Calu3 (cell line): ENCODE data around the gene GALNT17. TPM values are rescaled to one million over a fixed set of nuclear protein-coding genes. Genes with fewer than 3 reads are reported as not detected.

Source experiments
- BruUV-seq: library from RNA; stranded (reverse); fragments of 400-500 nt; replicated peaks from 2 replicates; lab custom pipeline; 2021; lab: Mats Ljungman, UMichigan
- CTCF ChIA-PET: fragments of 300-600 bp; sonication (Branson Sonifier 250); formaldehyde crosslinking; loops from one replicate; lab custom pipeline; 2022; ENCODE audit warnings: antibody characterized with exemption; lab: Charles Lee
- DNase-seq: peaks from one replicate; pipeline ENCODE4 v3.0.0; 2022
- H3K27ac Mint-ChIP-seq: one replicate; pipeline ENCODE4 v1.8.0; 2022; ENCODE audit warnings: mixed read lengths; ENCODE audit not compliant: unreplicated experiment
- H3K27me3 Mint-ChIP-seq: one replicate; pipeline ENCODE4 v1.8.0; 2022; ENCODE audit warnings: mixed read lengths; ENCODE audit not compliant: unreplicated experiment
- H3K36me3 Mint-ChIP-seq: one replicate; pipeline ENCODE4 v1.8.0; 2022; ENCODE audit warnings: mild to moderate bottlenecking, moderate library complexity, mixed read lengths; ENCODE audit not compliant: insufficient read depth, unreplicated experiment
- H3K4me1 Mint-ChIP-seq: one replicate; pipeline ENCODE4 v1.8.0; 2022; ENCODE audit warnings: mild to moderate bottlenecking, low read depth, mixed read lengths; ENCODE audit not compliant: unreplicated experiment
- H3K4me3 Mint-ChIP-seq: one replicate; pipeline ENCODE4 v1.8.0; 2022; ENCODE audit warnings: mild to moderate bottlenecking, low read depth, moderate library complexity, mixed read lengths; ENCODE audit not compliant: unreplicated experiment
- H3K9me3 Mint-ChIP-seq: one replicate; pipeline ENCODE4 v1.8.0; 2022; ENCODE audit warnings: low read depth, mixed read lengths; ENCODE audit not compliant: unreplicated experiment
- intact Hi-C: fragments of 100-400 bp; cut with micrococcal nuclease; formaldehyde crosslinking; loops from one replicate; pipeline ENCODE4 v1.10.0; 2022; ENCODE audit not compliant: unreplicated experiment
- total RNA-seq: library from RNA; stranded (reverse); gene quantifications from 2 replicates; pipeline ENCODE4 v1.2.3, GENCODE V29; 2022
- TF ChIP-seq, protein P1 (sequence below): fragments of 200-600 bp; IDR thresholded peaks from one replicate; pipeline ENCODE4 v1.8.0; 2022; ENCODE audit warnings: antibody characterized with exemption; ENCODE audit not compliant: unreplicated experiment

The GALNT17 gene
- total RNA-seq, 1 experiment from 2014 or later = not detected

DNA sequence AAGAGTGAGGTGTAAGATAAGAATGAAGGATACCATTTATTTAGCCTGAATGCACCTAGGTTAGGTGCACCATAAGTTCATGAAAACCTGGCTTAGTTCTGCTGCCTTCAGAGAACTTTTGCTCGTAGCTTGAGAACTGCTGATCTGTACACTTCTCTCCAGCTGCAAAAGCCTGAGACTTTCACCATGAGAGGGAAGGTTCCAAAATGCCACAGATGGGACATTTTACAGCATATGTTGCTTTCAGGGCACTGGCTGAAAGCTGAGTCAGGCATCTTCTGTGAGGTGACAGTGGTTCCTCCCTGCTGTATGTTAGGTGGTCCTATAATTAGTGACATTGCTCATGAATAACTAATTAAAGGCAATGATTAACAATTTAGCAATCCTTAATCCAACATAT lies 298.3 kb downstream of the GALNT17 start:
- BruUV-seq = no TSS peak
- peaks cover 5% of the 10 kb centered on the region for H3K9me3 Mint-ChIP-seq

DNA sequence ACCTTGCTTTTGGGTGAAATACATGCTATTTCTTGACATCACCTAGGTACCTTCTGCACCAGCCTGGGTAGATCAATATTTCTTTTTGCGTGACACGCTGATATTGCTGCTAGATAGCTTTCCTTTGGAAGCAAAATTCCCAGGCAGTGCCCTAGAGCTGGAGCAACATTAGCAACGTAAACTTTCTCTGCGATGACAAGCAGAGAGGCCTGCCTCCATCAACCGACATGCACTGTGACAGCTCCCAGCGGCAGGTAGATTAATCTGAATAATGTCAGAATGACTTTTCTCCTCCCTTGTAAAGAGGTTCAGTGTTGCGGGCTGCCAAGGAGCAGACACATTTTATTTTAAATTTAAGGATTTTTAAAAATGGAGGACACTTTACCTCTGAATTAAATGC lies 307.4 kb downstream of the GALNT17 start:
- TF ChIP-seq, protein P1, sequence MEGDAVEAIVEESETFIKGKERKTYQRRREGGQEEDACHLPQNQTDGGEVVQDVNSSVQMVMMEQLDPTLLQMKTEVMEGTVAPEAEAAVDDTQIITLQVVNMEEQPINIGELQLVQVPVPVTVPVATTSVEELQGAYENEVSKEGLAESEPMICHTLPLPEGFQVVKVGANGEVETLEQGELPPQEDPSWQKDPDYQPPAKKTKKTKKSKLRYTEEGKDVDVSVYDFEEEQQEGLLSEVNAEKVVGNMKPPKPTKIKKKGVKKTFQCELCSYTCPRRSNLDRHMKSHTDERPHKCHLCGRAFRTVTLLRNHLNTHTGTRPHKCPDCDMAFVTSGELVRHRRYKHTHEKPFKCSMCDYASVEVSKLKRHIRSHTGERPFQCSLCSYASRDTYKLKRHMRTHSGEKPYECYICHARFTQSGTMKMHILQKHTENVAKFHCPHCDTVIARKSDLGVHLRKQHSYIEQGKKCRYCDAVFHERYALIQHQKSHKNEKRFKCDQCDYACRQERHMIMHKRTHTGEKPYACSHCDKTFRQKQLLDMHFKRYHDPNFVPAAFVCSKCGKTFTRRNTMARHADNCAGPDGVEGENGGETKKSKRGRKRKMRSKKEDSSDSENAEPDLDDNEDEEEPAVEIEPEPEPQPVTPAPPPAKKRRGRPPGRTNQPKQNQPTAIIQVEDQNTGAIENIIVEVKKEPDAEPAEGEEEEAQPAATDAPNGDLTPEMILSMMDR = no peak
- Mint-ChIP-seq H3K27ac (no peak overlapping the region), H3K9me3 (no peaks in the 10 kb centered on the region), H3K4me3 (no peak overlapping the region), H3K4me1 (no peaks in the 10 kb centered on the region), H3K36me3 (no peaks in the 10 kb centered on the region), H3K27me3 (no peaks in the 10 kb centered on the region)
- DNase-seq = no peak
- BruUV-seq = no TSS peak
- intact Hi-C loops = no loop called here
- CTCF ChIA-PET = no interaction called here

More for the DNA sequence above, 298.3 kb downstream of the GALNT17 start:
- no peaks in the 10 kb centered on the region for H3K27me3 Mint-ChIP-seq
- no peaks in the 10 kb centered on the region for H3K36me3 Mint-ChIP-seq
- no peak overlapping the region for H3K4me3 Mint-ChIP-seq
- TF ChIP-seq, protein P1 = no peak
- CTCF ChIA-PET = no interaction called here
- no peaks in the 10 kb centered on the region for H3K4me1 Mint-ChIP-seq
- DNase-seq = no peak
- H3K27ac Mint-ChIP-seq = no peak overlapping the region
- intact Hi-C loops = no loop called here

DNA sequence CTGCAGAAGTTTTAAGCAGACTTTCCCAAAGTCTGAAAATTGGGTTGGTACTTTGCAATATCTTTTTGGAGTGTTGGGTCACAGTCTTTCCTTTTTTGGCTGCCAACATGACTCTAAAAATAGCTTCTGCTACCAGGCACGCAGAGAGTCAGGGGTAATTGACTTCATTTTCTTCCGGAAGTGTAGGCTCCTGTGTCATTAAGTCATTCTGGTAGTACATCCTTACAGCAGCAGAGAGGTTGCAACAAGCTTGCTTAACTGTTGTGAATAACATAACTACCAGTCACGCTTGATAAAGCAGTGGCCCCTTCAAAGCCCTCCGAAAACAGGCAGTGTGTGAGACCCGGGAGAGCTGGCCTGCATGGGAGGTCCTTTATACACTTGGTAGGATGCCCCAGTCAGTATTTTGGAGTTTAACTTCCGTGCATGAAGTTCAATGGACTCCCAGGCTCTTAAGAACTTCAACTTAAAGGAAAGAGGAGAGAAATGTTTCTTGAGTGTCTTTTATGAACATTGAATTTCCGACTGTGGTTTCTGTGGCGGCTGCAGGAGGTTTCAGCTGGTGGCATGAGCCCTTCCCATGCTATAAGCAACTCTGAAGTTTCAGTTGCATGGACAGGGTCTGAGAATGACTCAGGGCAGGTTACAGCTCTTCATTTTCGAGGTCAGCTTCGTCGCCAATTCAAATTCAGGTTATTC lies 310.7 kb downstream of the GALNT17 start:
- TF ChIP-seq, protein P1 = no peak
- DNase-seq = no peak
- no peak overlapping the region for H3K27ac Mint-ChIP-seq
- H3K27me3 Mint-ChIP-seq = no peaks in the 10 kb centered on the region
- BruUV-seq = no TSS peak
- CTCF ChIA-PET = no interaction called here
- peaks cover under 1% of the 10 kb centered on the region for H3K9me3 Mint-ChIP-seq
- H3K4me1 Mint-ChIP-seq = no peaks in the 10 kb centered on the region
- intact Hi-C loops = no loop called here
- no peak overlapping the region for H3K4me3 Mint-ChIP-seq
- no peaks in the 10 kb centered on the region for H3K36me3 Mint-ChIP-seq

DNA sequence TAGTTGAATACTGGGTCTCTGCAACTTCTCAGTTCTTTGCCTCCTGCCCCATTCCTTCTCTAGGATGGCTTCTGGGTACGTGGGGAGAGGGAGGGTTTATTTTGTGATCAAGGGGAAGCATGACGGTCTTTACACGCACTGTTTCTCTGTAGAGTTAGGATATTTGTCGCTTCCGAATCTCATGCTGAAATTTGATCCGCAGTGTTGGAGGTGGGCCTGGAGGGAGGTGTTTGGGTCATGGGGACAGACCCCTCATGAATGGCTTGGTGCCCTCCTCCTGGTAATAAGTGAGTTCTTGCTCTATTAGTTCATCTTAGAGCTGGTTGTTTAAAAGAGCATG lies 311.2 kb downstream of the GALNT17 start:
- H3K9me3 Mint-ChIP-seq = peaks cover 6% of the 10 kb centered on the region
- no peak overlapping the region for H3K4me3 Mint-ChIP-seq
- no TSS peak for BruUV-seq
- no peaks in the 10 kb centered on the region for H3K36me3 Mint-ChIP-seq
- H3K27me3 Mint-ChIP-seq = no peaks in the 10 kb centered on the region
- intact Hi-C loops = no loop called here
- DNase-seq = no peak
- H3K27ac Mint-ChIP-seq = no peak overlapping the region
- CTCF ChIA-PET = no interaction called here
- no peaks in the 10 kb centered on the region for H3K4me1 Mint-ChIP-seq
- TF ChIP-seq, protein P1 = no peak
